Right hindlimb (tissue), 1 donor: ENCODE data around the gene FAIM2.

ENCODE experiments used
- DNase-seq: peaks from one replicate; pipeline ENCODE4 v3.0.0-alpha.2; 2018

Gene FAIM2

DNA sequence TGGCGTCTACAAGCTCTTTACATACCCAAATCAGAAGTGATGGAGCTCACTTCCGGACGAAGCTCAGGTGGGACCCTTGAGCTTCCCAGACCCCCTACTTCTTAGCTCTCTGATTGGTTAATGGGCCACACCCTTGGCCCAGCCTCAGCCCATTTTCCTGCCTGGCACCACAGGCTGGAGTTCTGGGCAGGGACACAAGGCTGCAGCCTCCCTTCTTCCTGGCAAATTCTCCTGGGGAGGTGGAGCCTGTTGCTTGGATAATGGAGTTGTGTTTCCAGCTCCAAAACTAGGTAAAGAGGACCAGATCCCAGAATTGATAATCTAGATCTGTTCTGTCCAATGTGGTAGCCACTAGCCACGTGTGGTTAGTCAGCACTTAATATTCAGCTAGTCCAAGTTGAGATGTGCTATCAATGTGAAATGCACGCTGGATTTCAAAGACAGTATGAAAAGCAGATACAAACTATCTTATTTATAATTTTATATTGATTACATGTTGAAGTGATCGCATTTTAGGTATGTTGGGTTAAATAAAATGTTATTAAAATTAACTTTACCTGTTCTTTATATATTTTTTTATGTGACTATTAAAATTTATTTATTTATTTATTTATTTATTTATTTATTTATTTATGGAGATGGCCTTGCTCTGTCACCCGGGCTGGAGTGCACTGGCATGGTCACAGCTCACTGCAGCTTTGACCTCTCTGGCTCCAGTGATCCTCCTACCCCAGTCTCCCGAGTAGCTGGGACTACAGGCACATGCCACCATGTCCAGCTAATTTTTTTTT, 12.6 kb upstream of the FAIM2 start:
- no peak for DNase-seq

DNA sequence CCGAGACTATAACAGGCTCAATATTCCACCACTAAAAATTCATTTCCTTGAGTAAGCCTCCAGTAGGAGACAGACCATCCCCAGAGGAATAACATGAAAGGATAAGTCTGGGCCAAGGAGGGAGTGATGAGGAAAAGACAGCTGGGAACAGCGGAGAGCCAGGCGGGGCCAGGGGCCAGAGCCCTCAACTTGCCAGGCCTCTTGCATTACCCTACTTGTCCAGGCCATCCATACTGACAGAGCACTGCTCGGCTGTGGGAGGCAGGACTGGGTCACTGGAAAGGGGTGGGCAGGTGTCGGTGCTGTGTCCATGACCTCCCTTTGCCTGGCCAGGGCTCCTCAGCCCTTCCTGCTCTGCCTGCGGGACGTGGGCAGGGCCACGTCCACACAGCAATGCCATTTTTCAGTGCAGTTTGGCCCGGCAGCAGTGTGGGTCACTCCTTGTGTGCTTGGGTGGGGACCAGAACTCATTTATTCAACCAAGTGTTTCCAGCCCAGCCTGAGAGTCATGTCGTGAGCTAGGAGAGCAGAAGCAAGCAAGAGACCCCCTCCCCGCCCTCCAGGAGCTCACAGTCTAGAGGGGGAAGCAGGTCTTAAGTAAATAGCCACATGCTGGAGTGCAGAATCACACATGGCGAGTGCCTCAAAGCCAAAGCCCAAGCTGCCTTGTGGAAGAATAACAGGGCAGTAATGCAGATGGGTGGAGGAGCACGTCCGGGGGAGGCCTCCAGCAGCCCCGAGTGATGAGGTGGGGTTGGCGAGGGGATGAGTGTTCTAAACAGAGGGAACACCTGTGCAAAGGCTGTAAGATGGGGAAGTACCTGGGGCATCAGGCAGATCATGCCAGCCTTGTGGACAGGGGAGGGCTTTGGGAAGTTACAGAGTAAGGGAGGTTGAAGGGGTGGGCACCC, 8.9 kb upstream of the FAIM2 start:
- no peak for DNase-seq

DNA sequence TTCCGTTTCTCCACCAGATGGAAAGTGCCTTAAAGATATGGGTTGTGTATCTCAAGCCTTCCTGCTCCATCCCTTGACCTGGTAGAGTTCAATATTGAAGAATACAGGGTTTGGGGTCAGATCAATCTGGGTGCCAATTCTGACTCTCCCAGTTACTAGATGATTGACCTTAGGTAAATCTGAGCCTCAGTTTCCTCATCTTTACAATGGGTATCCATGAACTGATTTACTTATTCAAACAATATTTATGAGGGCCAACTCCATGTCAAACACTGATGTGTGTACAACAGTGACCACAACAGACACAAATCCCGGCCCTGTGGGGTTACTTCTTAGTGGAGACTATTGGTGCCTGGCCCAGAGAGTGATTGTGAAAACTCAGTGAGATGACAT, 7.5 kb upstream of the FAIM2 start:
- no peak for DNase-seq

DNA sequence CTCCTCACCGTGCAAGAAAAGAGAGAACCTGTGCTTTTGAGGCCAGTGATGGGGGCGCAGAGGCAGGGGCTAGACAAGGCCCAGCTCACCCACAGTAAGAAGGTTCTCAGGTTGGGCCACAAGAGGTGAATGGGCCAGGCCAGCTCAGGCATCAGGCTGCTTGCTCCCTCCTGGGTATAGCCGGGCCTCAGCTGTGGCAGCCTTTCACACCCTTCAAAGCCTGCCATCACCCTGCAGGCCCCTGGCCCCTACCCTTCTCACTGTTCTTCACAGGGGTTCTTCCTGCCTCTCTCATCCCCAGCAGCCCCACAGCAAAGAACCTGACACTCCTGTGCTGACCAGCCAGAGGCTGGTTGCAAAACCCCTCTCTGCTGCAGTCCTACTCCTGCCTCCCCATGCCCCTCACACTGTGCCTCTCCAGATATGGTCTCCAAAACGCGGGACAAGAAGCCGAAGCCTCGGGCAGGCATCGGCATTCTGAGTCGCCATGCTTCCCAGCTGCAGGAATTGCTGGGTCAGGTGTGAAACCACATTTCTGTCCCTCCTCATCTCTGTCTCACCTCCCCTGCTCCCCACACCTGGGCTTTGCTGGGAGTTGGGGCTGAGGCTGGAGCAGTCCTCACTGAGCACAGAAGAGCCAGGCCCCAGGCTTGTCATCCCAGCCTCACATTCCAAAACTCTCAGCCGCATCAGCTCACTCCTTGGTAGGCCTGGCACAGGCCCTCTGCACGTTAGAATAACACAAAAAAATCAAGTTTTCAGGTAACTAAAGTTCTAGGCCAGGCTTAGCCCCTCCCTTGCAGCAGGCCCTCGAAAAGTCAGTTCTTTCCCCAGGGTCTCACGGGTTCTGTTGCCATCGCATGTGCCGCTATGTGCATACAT, 6.9 kb upstream of the FAIM2 start:
- no peak for DNase-seq

DNA sequence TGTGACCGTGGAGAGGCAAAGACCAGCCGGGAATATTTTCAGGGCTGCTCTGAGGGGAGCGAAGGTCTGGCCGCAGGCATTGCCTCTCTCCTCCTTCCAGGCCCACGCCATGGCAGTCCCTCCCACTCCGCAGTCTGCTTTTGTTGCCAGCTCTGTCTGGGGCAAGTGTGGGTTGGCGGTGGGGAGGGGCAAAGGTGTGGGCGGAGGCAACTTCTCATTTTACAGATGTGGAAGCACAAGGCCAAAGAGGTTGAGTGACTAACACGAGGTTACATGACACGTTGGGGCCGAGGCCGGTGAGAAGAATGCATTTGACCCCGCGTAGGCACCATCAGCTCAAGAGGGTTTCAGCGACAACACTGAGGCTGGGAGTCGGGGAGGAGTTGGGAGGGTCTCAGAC, 6.1 kb upstream of the FAIM2 start:
- DNase-seq, result no peak

DNA sequence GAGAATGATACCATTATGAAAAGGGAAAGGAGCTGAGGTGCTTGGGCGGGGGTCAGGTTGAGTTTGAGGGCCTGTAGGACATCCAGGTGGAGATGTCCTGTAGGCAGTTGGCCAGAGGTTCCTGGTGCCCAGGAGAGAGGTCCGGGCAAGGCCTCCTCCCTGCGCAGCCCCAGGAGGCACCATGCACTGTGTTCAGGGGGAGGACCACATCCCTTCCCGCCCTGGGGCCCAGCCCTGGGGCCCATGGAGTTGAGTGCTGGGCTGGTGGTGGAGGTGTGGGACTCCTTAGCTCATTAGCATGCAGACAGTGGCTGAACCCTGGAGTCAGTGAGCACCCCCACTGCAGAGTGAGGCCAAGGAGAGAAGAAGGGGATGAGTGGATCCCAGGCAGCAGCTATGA, 5.7 kb upstream of the FAIM2 start:
- no peak for DNase-seq

DNA sequence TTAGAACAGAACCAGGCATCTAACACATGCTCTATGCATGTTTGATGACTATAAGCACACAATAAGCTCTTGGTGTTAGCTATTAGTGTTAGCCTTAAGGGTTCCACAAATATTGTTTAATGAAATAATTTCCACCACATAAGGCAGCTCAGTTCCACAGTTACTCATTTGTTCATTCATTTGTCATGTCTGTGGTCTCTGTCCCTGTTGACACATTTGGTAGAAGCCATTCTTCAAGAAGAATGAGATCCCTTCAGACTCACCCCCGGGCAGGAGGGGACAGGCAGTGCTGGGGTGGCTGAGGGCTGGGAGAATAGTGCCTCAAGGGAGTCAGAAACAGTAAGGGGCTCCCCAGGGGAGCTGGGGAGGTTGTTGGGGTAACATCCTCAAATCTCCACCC, 3.7 kb upstream of the FAIM2 start:
- DNase-seq, result peak; percentile 4

DNA sequence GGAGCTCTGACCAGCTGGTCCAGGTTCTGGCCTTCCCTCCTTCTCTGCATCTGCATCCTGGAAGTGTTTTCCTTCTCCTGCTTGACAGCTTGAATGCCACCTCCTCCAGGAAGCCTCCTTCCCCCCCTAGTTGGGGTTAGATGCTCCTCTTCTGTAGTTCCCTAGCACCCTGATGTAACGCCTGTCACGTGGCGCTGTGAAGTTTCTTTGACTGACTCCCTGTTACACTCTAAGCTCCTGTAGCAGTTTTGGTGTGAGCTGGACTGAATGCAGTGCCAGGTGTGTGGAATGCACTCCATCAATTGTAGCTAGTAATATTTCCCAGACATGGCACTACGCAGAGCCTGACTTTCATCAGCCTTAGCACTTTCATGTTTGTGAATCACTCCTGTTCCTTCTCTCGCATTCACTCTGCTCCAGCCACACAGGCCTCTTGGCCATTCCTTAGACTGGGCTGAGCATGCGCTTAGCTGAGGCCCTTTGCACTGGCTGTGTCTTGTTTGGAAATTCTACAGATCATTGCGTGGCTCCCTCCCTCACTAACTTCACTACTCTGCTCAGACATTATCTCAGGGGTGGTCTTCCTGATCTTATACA, 2.1 kb upstream of the FAIM2 start:
- DNase-seq, result peak; percentile 4

DNA sequence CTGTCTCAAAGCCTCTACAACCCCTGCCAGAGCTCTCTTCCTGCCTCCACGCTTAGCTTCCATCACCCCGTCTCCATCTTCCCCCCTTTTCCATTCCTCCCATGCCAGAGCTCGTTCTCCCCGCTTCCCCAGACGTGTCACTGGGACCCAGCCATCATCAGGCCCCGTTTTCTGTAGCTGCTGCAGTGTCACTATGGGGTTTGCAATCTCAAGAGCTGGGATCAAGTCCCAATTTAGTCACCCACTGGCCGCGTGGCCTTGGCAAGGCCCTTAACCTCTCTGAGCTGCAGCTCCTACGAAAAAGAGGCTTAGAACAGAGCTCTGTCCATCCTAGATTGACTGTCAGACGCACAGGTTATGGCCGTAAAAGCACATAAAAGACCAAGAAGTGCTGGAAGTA, 901 bp upstream of the FAIM2 start:
- no peak for DNase-seq

DNA sequence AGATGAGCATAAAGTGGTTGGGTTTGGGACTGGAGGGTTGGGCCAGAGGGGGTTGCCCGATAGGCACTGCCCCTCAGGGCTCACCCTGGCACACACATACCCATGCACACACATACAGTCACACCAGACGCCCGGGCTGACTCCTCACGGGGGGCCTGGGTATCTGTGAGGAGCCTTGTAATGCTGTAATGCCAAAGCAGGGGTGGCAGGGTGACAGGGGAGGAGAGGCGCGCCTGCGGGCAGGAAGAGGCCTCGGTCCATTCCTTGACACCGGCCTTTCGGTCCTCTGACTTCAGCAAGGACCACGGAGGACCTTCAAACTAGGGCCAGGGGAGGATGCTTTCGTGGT, 375 bp downstream of the FAIM2 start:
- no peak for DNase-seq

DNA sequence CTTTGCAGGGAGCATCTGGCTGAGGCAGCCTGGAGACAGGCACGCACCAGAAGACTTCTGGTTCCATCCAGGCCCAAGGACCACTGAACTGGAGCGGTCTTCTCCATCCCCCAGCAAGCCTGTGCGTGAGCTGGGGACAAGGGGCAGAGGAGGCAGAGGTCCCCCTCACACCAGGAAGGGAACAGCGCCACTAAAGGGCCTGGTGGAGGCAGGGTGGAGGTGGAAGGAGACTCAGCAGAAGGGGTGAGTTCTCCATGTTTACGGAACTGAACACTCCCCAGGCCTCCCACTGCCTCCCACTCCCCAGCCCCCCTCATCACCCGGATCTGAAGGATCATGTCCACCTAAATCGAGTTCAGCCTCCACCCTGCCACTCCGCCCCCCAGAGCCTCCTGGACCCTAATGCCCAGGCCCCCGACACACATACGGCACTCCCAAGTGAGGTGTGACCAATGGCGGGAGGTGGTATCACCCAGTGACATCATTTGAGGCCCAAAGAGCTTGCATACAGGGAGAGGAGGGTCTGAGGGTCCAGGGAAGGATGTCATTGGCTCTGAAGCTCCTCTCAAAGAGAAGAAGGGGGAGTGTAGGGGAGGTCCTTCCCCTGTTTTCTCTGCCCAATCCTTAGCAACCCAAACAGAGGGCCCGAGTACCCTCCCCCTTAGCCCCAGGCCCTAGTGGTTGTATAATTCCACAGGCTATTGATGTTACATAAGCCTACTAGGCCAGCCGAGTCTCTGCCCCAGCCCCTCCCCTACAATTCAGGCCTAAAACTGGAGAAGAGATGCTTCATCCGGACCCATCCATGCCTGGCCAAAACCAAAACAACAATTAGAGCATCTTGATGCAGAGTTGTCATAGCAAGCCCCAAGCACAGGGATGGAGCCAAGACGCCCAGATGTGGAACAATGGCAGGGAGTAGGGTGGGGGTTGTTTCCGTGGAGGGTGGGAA, 1.0 kb downstream of the FAIM2 start:
- peak; percentile 35 for DNase-seq

DNA sequence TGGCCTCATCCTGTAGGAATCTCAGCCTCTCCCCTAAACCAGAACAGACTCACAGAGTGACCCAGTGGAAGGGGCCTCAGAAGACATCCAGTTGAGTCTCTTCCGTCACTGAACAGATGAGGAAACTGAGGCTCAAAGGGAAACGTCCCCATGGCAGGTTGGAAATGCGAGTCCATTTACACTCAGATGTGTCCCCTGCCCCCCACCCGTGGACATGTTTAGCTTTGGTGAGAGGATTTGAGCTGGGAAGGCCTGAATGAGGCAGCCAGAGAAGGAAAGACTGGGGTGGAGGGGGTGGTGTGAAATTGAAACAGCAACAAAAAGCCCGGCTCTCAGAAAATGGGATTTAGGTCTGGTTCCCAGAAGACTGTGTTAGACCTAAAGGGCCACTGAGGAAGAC, 1.7 kb downstream of the FAIM2 start:
- no peak for DNase-seq

DNA sequence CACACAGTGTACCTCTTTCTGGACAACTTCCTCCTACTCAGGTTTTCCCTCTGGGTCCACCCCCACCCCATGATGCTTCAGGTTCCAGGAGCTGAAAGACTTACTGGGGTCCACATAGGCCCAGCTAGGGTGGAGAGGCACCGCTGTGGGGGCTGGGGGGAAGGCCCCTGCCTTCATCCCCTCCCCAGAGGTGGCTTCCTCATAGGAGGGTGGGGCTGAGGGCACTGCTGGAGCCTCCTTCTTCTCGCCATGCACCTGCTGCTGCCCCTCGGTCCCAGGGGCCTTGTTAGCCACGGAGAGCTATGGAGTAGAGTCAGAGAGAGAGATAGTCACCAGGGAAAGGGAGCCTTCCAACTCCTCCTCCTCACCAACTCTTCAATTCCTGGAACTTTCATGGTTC, 2.7 kb downstream of the FAIM2 start:
- no peak for DNase-seq

DNA sequence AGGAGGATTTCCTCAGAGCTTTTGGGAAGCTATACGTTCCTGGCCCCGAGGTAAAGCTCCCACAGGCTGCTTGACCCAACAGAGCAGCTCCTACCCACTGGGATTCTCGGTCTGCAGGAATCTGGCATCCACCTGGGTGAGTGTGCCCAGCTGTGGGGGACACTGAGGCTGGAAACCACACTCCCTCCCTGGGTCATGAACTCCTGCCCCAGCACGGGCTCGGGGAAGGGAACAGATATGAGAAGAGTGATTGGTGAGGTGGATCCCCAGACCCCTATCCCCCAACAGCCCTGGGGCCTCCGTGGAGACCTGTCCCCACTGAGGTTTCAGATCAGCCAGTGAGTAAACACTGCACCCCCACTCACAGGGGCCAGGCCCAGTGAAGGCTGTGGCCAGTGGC, 3.3 kb downstream of the FAIM2 start:
- no peak for DNase-seq

DNA sequence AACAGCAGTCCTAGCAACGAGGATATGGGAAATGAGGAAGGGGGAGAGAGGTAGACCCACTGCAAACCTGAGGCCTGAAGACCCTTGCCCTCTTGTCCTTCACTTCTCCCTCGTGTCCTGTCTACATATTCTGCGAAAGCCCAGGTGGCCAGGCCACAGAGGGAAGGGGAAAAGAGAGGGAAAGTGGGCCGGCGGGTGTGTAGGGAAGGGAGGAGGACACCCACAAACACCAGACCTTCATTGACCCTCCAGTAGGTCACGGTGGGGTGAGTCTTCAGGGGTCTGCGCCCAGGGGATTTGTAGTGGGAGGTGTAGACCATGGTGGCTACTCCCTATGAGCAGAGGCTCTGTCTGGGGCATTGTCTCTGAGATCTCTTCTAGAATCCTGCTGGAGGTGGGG, 3.8 kb downstream of the FAIM2 start:
- no peak for DNase-seq

DNA sequence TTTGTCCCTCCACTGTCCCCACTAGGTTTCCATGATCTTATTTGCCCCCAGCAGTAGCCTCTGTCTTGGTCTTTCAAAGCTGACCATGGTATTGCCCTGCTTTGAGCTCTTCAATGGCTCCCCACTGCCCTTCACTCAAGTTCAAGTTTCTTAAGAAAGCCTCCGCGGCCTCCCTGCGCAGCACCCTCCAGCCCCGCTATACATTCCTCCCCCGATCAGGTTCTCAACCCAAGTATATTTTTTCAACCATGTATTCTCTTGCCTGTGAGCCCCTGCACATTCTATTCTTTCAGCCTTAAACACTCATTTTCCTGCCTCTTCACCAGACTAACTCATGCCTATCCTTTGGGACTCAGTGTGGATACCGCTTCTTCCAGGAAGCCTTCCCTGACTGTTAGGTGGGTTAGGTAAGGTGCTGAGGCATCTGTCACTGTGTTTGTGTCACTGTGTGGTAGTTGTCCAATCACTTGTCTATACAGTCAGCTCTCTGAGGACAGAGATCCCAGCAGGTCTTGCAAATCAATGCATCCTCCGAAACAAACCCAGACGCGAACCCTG, 4.3 kb downstream of the FAIM2 start:
- no peak for DNase-seq

DNA sequence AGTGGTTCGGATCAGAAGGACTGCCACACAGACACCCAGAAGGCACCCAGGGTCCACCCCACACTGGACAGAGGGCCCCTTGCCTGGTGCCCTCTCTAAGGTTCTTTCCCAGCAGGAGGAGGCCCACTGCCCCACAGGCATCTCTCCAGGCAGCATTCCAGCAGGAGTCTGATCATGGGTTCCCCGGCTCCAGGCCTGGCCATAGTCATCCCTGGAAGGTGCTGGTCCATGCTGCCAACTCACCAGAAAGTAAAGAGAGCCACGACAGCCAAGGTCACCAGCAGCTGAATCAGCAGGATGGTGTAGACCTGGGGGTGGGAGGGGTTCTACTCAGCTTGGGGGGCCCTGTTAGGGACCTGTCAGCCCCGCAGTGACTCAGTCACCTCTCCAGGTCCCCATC, 6.4 kb downstream of the FAIM2 start:
- DNase-seq, result no peak

DNA sequence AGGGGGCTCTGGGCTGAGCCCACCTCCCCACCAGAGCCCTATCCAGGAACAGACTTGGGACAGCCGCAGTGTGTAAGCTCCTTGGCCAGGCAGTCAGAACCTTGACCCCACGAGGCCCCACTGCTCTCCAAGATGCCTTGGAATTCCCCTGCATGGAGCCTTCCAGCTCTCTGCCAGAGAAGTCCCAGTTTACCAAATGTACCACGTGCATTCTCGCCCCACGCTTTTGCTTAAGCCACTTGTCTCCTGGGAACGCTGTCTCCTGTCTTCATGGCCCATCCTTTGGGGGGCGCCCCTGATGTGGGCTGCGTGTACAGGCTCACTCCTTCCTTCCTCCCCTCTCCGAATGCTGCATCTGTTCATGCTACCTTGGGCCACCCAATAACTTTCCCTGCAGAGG, 7.9 kb downstream of the FAIM2 start:
- no peak for DNase-seq

DNA sequence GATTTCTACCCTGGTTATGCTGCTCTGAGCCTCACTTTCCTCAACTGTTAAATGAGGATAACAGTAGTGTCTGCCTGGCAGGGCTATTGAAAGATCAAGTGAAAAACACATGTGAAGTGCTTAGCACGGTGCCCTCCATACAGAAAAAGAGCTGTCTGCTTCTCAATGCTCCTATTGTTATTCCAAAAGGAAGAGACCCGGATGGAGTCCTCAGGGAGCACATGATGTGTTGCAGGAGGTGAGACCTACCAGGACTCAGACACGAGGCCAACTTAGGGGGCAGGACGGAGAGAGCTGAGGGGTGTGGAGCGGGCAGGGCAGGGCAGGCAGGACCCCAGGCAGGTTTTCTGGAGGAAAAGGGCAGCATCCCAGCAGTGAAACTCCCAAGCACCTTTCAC, 8.9 kb downstream of the FAIM2 start:
- no peak for DNase-seq

DNA sequence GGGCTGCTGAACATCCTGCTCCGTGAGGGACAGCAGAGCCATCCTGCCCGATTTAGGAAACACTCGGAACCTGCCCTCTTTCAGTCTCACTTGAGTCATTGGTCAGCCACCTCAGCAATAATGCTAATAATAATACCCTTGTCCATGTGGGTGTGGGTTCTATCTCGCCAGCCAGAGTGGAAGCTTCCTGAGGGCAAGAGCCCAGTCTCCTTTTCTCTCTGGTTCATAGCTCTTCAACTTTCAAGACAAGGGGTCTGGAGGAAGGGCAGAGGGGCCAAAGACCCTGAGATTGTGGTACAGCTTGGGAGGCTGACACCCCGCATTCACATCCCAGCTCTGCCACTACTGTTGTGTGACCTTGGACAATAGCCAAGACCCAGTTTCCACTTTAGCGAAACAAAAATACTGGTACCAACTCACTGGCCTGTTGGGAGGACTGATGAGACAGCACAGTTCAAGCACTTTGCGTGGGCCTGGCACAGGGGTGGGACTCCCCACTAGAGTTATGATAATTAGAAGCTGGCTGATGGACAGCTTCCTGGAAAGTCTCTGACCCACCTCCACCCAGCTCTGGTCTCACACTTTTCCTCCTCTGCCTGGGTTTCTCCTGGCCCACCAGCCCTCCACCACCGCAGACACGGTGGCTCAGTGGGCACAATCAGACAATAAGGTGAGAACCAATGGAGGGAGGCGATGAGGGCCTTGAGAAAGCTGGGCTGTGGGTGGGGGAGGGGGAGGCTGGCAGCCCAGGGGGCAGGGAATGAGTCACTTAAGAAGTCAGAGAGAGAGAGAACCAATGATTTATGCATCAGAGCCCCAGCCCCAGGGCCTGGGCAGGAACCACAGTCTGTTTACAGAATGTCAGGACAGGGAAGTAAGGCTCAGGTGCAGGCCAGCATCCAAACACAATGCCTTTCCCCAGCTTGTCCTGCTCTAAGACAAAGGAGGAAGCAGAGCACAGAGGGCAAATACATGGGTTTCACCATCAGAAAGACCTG, 9.6 kb downstream of the FAIM2 start:
- no peak for DNase-seq
